SK-N-SH treated with all-trans-retinoic acid at 6 μM for 48 hours (cell line): ENCODE data around the gene VPS13C.

Source experiments
- ATAC-seq: fragments of 200-7000 bp; cut with Tn5 transposase; 3 replicates; pipeline ENCODE4 v1.9.1; 2020; ENCODE audit warnings: mild to moderate bottlenecking, moderate library complexity
- ARNTL ChIP-seq: fragments of 450-650 bp; formaldehyde crosslinking; IDR thresholded peaks from 2 replicates; pipeline ENCODE4 v1.5.0; 2020; ENCODE audit warnings: low read depth, mild to moderate bottlenecking, moderate library complexity, borderline replicate concordance
- BACH2 ChIP-seq: fragments of 250-450 bp; sonication (Bioruptor Pico); IDR thresholded peaks from 2 replicates; pipeline ENCODE4 v1.9.0; 2021; ENCODE audit warnings: mild to moderate bottlenecking, borderline replicate concordance
- CREB5 ChIP-seq: fragments of 250-450 bp; sonication (Bioruptor Pico); IDR thresholded peaks from 2 replicates; pipeline ENCODE4 v1.5.1; 2020; ENCODE audit warnings: low read depth, mild to moderate bottlenecking, moderate library complexity
- CSDC2 ChIP-seq: fragments of 250-450 bp; sonication (Bioruptor Pico); IDR thresholded peaks from 2 replicates; pipeline ENCODE4 v1.5.0; 2020; ENCODE audit warnings: mild to moderate bottlenecking, moderate library complexity
- CSRNP3 ChIP-seq: fragments of 250-450 bp; sonication (Bioruptor Pico); IDR thresholded peaks from 2 replicates; pipeline ENCODE4 v1.5.1; 2021; ENCODE audit warnings: mild to moderate bottlenecking, moderate library complexity
- ESRRG ChIP-seq: fragments of 250-450 bp; sonication (Bioruptor Pico); IDR thresholded peaks from 2 replicates; pipeline ENCODE4 v1.6.1; 2021; ENCODE audit warnings: mild to moderate bottlenecking
- GLIS3 ChIP-seq: fragments of 250-450 bp; sonication (Bioruptor Pico); IDR thresholded peaks from 2 replicates; pipeline ENCODE4 v1.5.0; 2020; ENCODE audit warnings: mild to moderate bottlenecking, moderate library complexity
- ISL1 ChIP-seq: fragments of 250-450 bp; sonication (Bioruptor Pico); IDR thresholded peaks from 2 replicates; pipeline ENCODE4 v2.1.2; 2022; ENCODE audit warnings: mild to moderate bottlenecking, moderate library complexity
- OSR1 ChIP-seq: fragments of 250-450 bp; sonication (Bioruptor Pico); IDR thresholded peaks from 2 replicates; pipeline ENCODE4 v1.8.0; 2022; ENCODE audit warnings: moderate library complexity, mild to moderate bottlenecking, inconsistent platforms
- PATZ1 ChIP-seq: fragments of 250-450 bp; sonication (Bioruptor Pico); IDR thresholded peaks from 2 replicates; pipeline ENCODE4 v1.8.0; 2020; ENCODE audit warnings: mild to moderate bottlenecking, moderate library complexity, borderline replicate concordance
- POU6F1 ChIP-seq: fragments of 250-450 bp; sonication (Bioruptor Pico); IDR thresholded peaks from 2 replicates; pipeline ENCODE4 v1.8.0; 2021; ENCODE audit warnings: low read depth, mild to moderate bottlenecking, moderate library complexity, borderline replicate concordance
- PPARA ChIP-seq: fragments of 250-450 bp; sonication (Bioruptor Pico); IDR thresholded peaks from 2 replicates; pipeline ENCODE4 v1.5.0; 2020; ENCODE audit warnings: mild to moderate bottlenecking, borderline replicate concordance
- SNAI2 ChIP-seq: fragments of 250-450 bp; sonication (Bioruptor Pico); IDR thresholded peaks from 2 replicates; pipeline ENCODE4 v1.5.0; 2020; ENCODE audit warnings: mild to moderate bottlenecking, moderate library complexity
- TCF4 ChIP-seq: fragments of 250-450 bp; sonication (Bioruptor Pico); IDR thresholded peaks from 2 replicates; pipeline ENCODE4 v1.8.0; 2021; ENCODE audit warnings: mild to moderate bottlenecking, moderate library complexity, borderline replicate concordance
- TOX ChIP-seq: fragments of 250-450 bp; sonication (Bioruptor Pico); IDR thresholded peaks from 2 replicates; pipeline ENCODE4 v1.8.0; 2021; ENCODE audit warnings: mild to moderate bottlenecking, moderate library complexity, borderline replicate concordance
- TSHZ2 ChIP-seq: fragments of 250-450 bp; sonication (Bioruptor Pico); IDR thresholded peaks from 2 replicates; pipeline ENCODE4 v1.5.0; 2020; ENCODE audit warnings: mild to moderate bottlenecking, moderate library complexity
- ZC3H10 ChIP-seq: fragments of 250-450 bp; sonication (Bioruptor Pico); IDR thresholded peaks from 2 replicates; pipeline ENCODE4 v1.5.1; 2021; ENCODE audit warnings: mild to moderate bottlenecking, moderate library complexity
- ZFP3 ChIP-seq: fragments of 250-450 bp; sonication (Bioruptor Pico); IDR thresholded peaks from 2 replicates; pipeline ENCODE4 v1.5.0; 2020; ENCODE audit warnings: mild to moderate bottlenecking, moderate library complexity
- ZFP30 ChIP-seq: fragments of 450-650 bp; formaldehyde crosslinking; IDR thresholded peaks from 2 replicates; pipeline ENCODE4 v1.5.0; 2022; ENCODE audit warnings: mild to moderate bottlenecking, moderate library complexity
- ZNF565 ChIP-seq: fragments of 450-650 bp; formaldehyde crosslinking; conservative IDR thresholded peaks from 2 replicates; pipeline ENCODE4 v1.5.0; 2020; ENCODE audit warnings: low read depth, mild to moderate bottlenecking, moderate library complexity
- ZNF70 ChIP-seq: fragments of 450-650 bp; formaldehyde crosslinking; IDR thresholded peaks from 2 replicates; pipeline ENCODE4 v1.5.0; 2020; ENCODE audit warnings: mild to moderate bottlenecking, moderate library complexity
- ZNF8 ChIP-seq: fragments of 450-650 bp; formaldehyde crosslinking; IDR thresholded peaks from 2 replicates; pipeline ENCODE4 v1.5.0; 2020; ENCODE audit warnings: mild to moderate bottlenecking, moderate library complexity

VPS13C gene

GRCh38 chr15:62053439-62054085 is 6.7 kb downstream of the VPS13C start:
- TF ChIP-seq ZC3H10 (CRISPR knock-in tag) = no peak
- TF ChIP-seq OSR1 (CRISPR knock-in tag) = no peak
- TF ChIP-seq ZNF565 = no peak
- TF ChIP-seq CSDC2 (CRISPR knock-in tag) = no peak
- TF ChIP-seq POU6F1 (CRISPR knock-in tag) = no peak
- no peak for TF ChIP-seq BACH2
- no peak for TF ChIP-seq GLIS3 (CRISPR knock-in tag)
- TF ChIP-seq TOX (CRISPR knock-in tag) = no peak
- no peak for TF ChIP-seq ZNF8 (CRISPR knock-in tag)
- TF ChIP-seq CSRNP3 (CRISPR knock-in tag) = no peak
- TF ChIP-seq ZNF70 = no peak
- no peak for TF ChIP-seq ZFP3 (CRISPR knock-in tag)
- no peak for TF ChIP-seq PPARA
- no peak for TF ChIP-seq ZFP30
- TF ChIP-seq ARNTL = no peak
- TF ChIP-seq CREB5 (CRISPR knock-in tag) = no peak
- no peak for TF ChIP-seq ESRRG (CRISPR knock-in tag)
- no peak for TF ChIP-seq TSHZ2 (CRISPR knock-in tag)
- no peak for TF ChIP-seq PATZ1 (CRISPR knock-in tag)
- ATAC-seq = no peak

- TF ChIP-seq ZNF565 = no peak
- no peak for ATAC-seq
Measured at GRCh38 chr15:62052713-62053112, 7.5 kb downstream of the VPS13C start.

GRCh38 chr15:62051166-62051565 is 9.1 kb downstream of the VPS13C start:
- no peak for ATAC-seq

More at GRCh38 chr15:62051166-62051565, 9.1 kb downstream of the VPS13C start:
- TF ChIP-seq ZFP3 (CRISPR knock-in tag) (no peak), ISL1 (CRISPR knock-in tag) (no peak), POU6F1 (CRISPR knock-in tag) (no peak), ZNF8 (CRISPR knock-in tag) (no peak), SNAI2 (CRISPR knock-in tag) (no peak), TCF4 (CRISPR knock-in tag) (no peak), TSHZ2 (CRISPR knock-in tag) (no peak), ZC3H10 (CRISPR knock-in tag) (no peak)
